Measurements from ENCODE around the gene PLXDC1. TPM values are rescaled to one million over a fixed set of nuclear protein-coding genes. Genes with fewer than 3 reads are reported as not detected.

The PLXDC1 gene
- polyA plus RNA-seq, 1 donor, result 9.3 TPM

GRCh38 chr17:39094607-39095308 lies 56.7 kb downstream of the PLXDC1 start:
- no peak for DNase-seq

- no peak for DNase-seq
Measured at GRCh38 chr17:39092692-39093230, 58.7 kb downstream of the PLXDC1 start.

- DNase-seq, result no peak
Measured at GRCh38 chr17:39090908-39091665, 60.4 kb downstream of the PLXDC1 start.

DNA sequence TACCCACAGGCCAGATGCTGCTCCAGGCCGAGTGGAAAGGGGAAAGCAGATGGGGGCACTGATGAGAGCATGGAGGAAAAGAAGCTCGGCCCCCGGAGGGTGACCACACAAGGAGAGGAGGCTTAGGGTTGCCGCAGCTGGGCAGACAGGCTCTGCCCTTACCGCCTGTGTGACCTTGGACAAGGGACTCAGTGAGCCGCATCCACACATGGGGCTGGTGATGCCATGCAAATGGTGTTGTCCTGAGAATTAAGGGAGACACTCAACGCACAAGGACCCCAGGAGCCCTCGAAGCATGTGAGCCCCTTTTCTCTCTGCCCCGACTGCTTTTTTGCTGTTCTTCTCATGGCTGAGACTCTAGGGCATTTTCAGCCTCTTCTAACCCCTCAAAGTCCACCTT lies 61.0 kb downstream of the PLXDC1 start:
- no peak for DNase-seq

GRCh38 chr17:39084558-39084957 lies 66.9 kb downstream of the PLXDC1 start:
- DNase-seq, result no peak

DNA sequence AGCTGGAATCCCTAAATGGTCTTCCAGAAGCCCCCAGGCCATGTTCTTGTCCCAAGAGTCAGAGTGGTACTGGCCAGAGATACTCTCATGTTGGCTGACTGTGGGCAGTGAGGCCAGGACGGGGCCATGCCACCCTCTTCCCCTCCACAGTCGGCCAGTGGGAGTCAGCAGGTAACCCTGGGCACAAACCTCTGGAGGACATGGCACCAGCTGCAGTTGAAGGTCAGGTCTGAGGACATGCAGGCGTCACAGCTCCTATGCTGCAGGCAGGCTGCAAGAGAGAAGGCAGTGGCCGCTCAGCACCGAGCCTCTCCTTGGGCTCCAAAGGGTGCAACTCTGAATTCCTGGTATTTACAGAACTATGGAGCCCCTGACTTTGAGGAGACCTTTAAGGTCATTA lies 68.2 kb downstream of the PLXDC1 start:
- DNase-seq, result no peak

DNA sequence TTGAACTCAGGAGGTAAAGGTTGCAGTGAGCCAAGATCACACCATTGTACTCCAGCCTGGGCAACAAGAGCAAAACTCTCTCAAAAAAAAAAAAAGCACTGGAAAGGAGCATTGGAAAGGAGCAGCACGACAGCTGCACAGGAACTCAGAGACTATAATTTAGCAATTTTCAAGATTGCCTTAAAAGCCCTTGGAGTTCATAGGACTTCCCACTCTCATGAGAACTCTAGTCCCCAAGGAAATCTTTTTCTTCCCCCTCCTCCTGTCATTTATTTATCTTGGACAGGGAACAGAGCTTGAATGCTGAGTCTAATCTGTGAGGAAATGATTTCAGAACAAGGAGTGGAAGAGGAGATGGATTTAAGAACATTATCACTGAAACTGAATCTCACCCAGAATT lies 69.0 kb downstream of the PLXDC1 start:
- no peak for DNase-seq

- DNase-seq, result no peak
Measured at GRCh38 chr17:39081851-39082250, 69.6 kb downstream of the PLXDC1 start.

DNA sequence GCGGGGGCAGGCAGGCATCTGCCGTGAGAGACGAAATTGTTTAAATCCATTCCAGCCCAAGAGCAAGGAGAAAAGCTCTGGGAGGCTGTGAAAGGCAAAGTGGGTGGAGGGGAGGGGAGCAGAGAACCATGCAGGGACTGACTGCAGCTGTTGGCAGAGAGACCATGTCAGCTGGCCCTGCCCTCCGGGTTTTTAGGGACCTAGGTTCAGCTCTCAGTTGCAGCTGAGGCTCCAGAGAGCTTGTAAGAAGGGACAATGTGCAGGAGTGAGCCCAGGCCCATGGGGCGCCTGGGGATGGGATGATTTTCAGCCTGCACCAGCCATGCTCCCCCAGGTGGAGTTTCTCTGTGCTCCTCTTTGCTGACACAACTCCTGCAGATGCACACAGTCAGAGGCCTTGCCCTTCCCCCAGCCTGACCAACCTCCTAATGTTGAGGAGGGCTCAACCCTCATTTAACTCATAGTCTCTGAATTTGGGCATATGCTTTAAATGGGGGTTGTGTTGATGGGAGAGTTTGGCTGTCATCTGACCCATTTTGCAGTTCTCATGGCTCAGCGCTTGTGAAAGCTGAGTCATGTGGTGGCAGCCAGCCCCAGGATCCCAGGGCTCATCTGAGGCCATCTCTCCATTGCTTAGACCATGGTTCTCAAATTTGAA lies 70.9 kb downstream of the PLXDC1 start:
- DNase-seq, result no peak

DNA sequence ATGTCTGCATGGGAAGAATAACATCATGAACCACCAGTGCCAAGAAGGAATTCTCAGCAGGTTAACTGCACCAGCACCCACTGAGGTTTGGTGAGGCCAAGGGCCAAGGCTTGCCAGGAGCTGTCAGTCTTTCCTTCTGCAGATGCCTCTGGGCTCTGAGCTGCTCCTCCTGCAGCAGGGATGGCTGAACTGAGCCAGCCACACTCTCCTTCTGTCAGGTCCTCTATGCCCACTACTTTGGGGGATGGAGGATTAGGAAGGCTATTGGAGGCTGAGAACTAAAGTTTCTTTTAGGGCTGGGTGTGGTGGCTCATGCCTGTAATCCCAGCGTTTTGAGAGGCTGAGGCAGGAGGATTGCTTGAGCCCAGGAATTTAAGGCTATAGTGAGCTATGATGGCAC lies 71.6 kb downstream of the PLXDC1 start:
- no peak for DNase-seq

DNA sequence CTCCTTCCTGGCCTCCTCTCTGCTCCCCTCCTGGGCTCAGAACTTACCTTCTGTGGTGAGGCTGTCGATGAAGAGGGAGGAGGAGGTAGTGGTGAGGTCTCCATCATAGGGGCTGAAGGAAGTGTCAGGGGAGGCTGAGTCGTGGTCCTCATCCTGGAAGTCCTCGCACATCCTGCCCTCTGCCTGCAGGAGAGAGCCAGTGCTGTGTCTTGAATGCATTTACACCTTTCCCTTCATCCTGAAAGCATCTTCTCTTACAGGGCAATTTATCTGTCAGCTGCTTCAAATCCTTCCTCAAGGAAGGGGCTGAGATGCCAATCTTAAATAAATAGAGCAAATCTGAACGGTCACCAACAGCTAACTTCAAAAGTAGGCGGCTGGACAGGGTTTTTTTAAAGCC lies 73.6 kb downstream of the PLXDC1 start:
- no peak for DNase-seq

DNA sequence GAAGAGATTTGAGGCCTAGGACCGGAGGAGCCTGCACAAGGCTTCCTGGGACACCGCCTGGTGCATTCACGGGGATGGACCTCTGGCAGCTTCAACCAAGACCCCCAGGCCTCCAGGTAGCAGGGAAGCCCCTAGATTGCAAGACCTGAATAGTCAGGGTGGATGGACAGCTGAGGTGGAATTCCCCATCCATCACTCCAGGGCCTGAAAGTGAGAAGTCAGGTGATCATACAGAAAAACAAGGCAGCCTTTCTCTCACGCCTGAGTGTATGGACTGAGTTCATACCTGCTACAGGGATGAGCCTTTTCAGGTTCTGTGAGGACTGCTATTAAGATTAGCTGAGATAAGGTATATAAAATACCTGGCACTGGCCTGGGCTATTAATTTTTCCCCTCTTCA lies 74.2 kb downstream of the PLXDC1 start:
- DNase-seq, result no peak

DNA sequence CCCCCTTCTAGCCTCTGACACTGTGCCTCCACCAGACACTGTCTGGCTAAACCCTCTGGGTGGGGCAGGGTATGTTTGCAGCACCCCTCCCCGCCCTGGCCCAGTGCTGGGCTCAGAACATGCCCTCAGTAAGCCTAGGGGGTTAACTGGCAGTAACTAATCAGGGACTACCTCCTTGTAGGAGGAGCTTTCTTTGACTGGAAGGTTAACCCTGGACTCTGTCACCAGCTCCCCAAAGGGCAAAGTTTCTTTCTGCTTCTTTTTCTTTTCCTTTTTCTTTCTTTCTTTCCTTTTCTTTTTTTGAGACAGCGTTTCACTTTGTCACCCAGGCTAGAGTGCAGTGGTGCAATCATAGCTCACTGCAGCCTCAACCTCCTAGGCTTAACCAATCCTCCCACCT lies 76.8 kb downstream of the PLXDC1 start:
- no peak for DNase-seq

GRCh38 chr17:39073916-39074315 lies 77.5 kb downstream of the PLXDC1 start:
- no peak for DNase-seq

DNA sequence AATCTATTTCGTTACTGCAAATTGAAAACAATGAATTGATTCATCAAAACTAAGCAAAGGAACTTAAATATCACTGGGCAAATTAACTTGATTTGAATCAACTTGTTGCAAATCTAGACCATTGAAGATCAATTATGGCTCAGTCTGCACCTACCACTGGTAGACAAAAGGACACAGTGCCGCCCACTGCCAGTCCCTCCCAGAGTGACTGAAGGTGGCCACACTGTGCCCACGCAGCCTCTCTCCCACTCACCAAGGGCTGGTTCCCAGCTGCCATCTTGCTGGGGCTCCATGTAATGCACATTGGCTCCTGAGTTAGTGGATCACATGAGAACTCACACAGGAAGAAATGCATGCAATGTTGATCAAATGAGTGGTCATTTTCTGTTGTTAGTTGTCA lies 78.1 kb downstream of the PLXDC1 start:
- no peak for DNase-seq

DNA sequence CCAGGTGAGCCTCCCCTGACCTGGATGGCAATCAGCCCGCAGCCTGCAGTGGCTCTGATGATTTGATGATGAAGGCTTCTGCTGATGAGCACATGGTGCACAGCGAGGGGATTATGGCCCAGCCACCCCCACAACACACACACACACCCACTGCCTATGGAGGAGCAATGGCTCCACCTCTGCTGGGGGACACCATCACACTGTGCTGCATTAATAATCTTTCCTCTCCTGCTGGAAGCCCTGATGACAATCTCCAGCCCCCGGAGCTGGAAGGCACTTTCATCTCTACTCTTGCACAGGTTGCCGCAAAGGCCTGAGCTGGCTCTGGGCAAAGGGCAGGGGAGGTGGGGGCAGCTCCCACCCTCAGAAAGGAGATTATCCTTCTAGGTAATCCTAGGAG lies 79.9 kb downstream of the PLXDC1 start:
- no peak for DNase-seq

GRCh38 chr17:39069114-39069756 lies 82.2 kb downstream of the PLXDC1 start:
- no peak for DNase-seq

DNA sequence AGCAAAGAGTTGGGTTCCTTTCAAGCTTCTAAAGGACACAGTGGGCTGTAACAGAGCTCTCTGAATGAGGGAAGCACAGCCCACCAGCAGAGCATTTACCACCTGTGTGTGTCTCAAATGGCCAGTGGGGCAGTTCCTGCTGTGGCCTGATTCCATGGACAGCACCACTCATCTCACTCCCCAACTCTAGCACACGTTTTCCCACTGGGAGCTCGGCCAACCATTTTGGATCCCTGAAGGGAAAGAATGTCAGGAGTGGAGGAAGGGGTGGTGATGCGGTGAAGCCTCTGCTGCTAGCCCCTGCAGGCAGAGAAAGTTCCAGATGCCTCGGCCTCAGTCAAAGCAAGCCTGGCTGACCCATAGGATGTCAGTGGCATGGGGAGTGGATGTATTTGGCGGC lies 86.6 kb downstream of the PLXDC1 start:
- DNase-seq, result no peak

DNA sequence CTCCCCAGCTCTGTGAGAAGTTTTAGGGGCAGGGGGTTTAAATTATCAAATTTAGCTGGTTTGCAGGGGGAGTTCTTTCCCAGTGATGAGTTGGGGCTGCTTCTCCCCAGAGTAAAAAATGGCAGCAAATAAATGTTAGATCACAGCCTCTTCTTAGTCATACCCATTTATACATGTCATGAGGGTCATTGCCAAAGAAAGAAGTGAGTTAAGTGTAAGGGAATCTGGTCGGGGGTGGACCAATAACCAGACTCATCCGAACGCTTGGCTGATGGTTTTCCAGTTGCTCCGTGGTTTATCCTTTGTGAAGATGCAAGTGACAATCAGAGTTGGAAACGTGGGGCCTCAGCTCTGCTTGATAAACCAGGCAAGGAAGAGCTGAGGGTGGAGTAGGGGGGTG lies 87.1 kb downstream of the PLXDC1 start:
- no peak for DNase-seq

- DNase-seq, result no peak
Measured at GRCh38 chr17:39063681-39064069, 87.8 kb downstream of the PLXDC1 start.

DNA sequence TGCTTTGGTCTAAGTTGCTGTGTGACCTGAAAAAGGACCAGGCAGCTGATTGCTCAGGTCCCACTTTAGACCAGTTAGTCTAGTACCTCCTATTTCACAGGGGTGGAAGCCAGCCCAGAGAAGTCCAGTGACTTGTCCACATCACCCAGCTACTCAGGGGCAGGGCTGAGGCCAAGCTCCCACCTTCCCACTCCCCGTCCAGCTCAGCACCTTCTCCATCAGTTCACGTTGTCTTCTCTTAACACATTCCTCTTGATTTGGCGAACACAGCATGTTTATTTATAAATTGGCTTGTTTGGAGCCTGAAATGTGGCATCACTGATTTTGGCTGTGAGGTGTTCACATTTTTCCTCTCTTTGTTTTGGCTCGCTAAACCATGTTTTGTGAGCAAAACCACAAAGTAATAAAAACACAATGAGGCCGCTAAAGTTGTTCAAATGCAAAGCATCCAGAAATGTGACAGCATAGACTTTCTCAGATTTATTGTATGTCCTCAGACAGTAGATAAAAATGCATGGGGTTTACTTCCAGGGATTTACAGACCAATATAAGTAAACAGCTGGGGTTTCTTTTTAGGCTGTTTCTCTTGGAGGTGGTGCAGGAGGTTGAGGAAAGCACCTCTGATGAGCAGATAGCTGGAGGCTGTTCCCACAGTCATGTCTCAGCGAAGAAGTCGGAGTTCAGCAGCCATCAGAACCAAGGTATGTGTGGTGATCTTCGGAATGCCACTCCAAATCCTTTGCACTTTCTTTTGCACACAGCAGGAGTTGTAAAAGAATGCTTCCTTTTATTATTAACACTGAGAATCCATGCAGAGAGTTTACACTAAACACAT lies 88.4 kb downstream of the PLXDC1 start:
- DNase-seq, result no peak

- DNase-seq, result no peak
Measured at GRCh38 chr17:39058524-39058923, 92.9 kb downstream of the PLXDC1 start.
